Lower lobe of right lung (tissue), 2 donors: Measurements from ENCODE around the gene RAB35. TPM values are rescaled to one million over a fixed set of nuclear protein-coding genes. Genes with fewer than 3 reads are reported as not detected.

Experiments
- ATAC-seq, 2 donors: fragments of 200-7000 bp; cut with Tn5 transposase; one replicate each; pipeline ENCODE4 v1.9.1; 2020 to 2022; ENCODE audit warnings: mild to moderate bottlenecking in 2 of 2, moderate library complexity in 2 of 2
- DNase-seq: peaks from one replicate; pipeline ENCODE4 v3.0.0-alpha.2; 2020
- H3K27ac ChIP-seq: fragments of 200-600 bp; one replicate; pipeline ENCODE4 v1.8.0; 2022
- H3K27me3 ChIP-seq: fragments of 200-600 bp; one replicate; pipeline ENCODE4 v1.8.0; 2022; ENCODE audit warnings: low read depth
- H3K36me3 ChIP-seq: fragments of 200-600 bp; one replicate; pipeline ENCODE4 v1.8.0; 2022; ENCODE audit warnings: mild to moderate bottlenecking
- H3K4me1 ChIP-seq: fragments of 200-600 bp; one replicate; pipeline ENCODE4 v1.8.0; 2022
- H3K4me3 ChIP-seq: fragments of 200-600 bp; one replicate; pipeline ENCODE4 v1.8.0; 2022; ENCODE audit warnings: mild to moderate bottlenecking
- H3K9me3 ChIP-seq: fragments of 200-600 bp; one replicate; pipeline ENCODE4 v1.8.0; 2022
- CTCF ChIP-seq: fragments of 200-600 bp; IDR thresholded peaks from one replicate; pipeline ENCODE4 v1.8.0; 2022; ENCODE audit warnings: antibody characterized with exemption, mild to moderate bottlenecking
- intact Hi-C: fragments of 100-400 bp; cut with DNase I; formaldehyde crosslinking; loops from one replicate; pipeline ENCODE4 v1.11.0; 2022
- total RNA-seq: library from RNA; stranded (reverse); fragmentation: NEBNext Ultra II Directional; extraction: Animal tissue kit (Norgen Biotek cat#: 25700); gene quantifications from one replicate; pipeline ENCODE4 v1.2.1, GENCODE V29; 2021
- donor health status: DM: no; HTN: yes; CAD: no; lungs with severe emphysema.

Gene RAB35
- total RNA-seq, 1 donor from 2014 or later: 48.2 TPM

GRCh38 chr12:120134307-120134980 lies 17.9 kb upstream of the RAB35 start:
- no peak for TF ChIP-seq CTCF
- Histone ChIP-seq H3K36me3 (peaks cover 100% of the 10 kb centered on the region), H3K27ac (no peak overlapping the region), H3K4me3 (no peak overlapping the region), H3K9me3 (no peaks in the 10 kb centered on the region), H3K4me1 (no peaks in the 10 kb centered on the region), H3K27me3 (no peaks in the 10 kb centered on the region)
- DNase-seq (no peak), ATAC-seq (no peak)
- intact Hi-C loops: no loop called here

GRCh38 chr12:120132863-120133385 lies 16.4 kb upstream of the RAB35 start:
- intact Hi-C loops: no loop called here
- no peaks in the 10 kb centered on the region for H3K9me3 ChIP-seq

GRCh38 chr12:120132054-120132836 lies 15.7 kb upstream of the RAB35 start:
- H3K4me1 ChIP-seq: peaks cover 5% of the 10 kb centered on the region
- H3K27ac ChIP-seq: no peak overlapping the region
- no peak for DNase-seq
- H3K36me3 ChIP-seq: peaks cover 100% of the 10 kb centered on the region
- no peak for TF ChIP-seq CTCF
- H3K27me3 ChIP-seq: no peaks in the 10 kb centered on the region
- intact Hi-C loops: no loop called here
- no peaks in the 10 kb centered on the region for H3K9me3 ChIP-seq
- H3K4me3 ChIP-seq: no peak overlapping the region
- ATAC-seq: no peak

More at GRCh38 chr12:120132863-120133385, 16.4 kb upstream of the RAB35 start:
- no peak for TF ChIP-seq CTCF
- no peak for ATAC-seq
- Histone ChIP-seq H3K4me1 (no peaks in the 10 kb centered on the region), H3K27me3 (no peaks in the 10 kb centered on the region), H3K27ac (no peak overlapping the region), H3K36me3 (peaks cover 100% of the 10 kb centered on the region), H3K4me3 (no peak overlapping the region)
- no peak for DNase-seq

GRCh38 chr12:120131116-120131515 lies 14.6 kb upstream of the RAB35 start:
- no peak for DNase-seq
- intact Hi-C loops: no loop called here
- no peak for TF ChIP-seq CTCF
- Histone ChIP-seq H3K27me3 (no peaks in the 10 kb centered on the region), H3K27ac (no peak overlapping the region), H3K4me3 (no peak overlapping the region), H3K9me3 (no peaks in the 10 kb centered on the region), H3K36me3 (peaks cover 100% of the 10 kb centered on the region), H3K4me1 (peaks cover 16% of the 10 kb centered on the region)
- no peak for ATAC-seq

DNA sequence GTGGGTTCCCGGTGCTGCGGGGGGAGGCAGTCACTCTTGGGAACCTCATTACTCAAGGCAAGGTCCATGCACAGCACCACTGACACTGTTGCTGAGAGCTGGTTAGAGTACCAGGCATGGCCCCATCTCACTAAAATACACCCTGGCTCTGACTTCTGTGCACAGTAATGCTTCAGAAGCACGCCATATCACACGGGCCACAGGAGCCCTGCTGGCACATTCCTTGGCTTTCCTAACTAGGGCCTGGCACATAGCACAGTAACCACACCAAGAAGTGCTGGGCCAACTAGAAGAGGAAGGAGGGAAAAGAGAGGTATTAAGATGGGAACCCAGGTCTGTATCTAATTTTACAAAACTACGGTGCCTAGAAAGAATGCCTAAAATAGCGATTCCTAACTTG lies 13.5 kb upstream of the RAB35 start:
- intact Hi-C loops: no loop called here
- Histone ChIP-seq H3K4me3 (no peak overlapping the region), H3K27me3 (no peaks in the 10 kb centered on the region), H3K9me3 (no peaks in the 10 kb centered on the region), H3K4me1 (peaks cover 17% of the 10 kb centered on the region), H3K36me3 (peaks cover 89% of the 10 kb centered on the region), H3K27ac (no peak overlapping the region)
- TF ChIP-seq CTCF: no peak
- DNase-seq (no peak), ATAC-seq (no peak)
